ENCODE measurements around the gene GRID1.

GRCh38 chr10:85623758-85624157 lies 742.8 kb downstream of the GRID1 start:
- TF ChIP-seq CTCF (IDR thresholded peaks at IDR 0.05) = no peak
- no peak for TF ChIP-seq POLR2AphosphoS5 (IDR thresholded peaks at IDR 0.05)
